ENCODE data around the gene SLFN13. TPM values are rescaled to one million over a fixed set of nuclear protein-coding genes. Genes with fewer than 3 reads are reported as not detected.

SLFN13 gene, protein sequence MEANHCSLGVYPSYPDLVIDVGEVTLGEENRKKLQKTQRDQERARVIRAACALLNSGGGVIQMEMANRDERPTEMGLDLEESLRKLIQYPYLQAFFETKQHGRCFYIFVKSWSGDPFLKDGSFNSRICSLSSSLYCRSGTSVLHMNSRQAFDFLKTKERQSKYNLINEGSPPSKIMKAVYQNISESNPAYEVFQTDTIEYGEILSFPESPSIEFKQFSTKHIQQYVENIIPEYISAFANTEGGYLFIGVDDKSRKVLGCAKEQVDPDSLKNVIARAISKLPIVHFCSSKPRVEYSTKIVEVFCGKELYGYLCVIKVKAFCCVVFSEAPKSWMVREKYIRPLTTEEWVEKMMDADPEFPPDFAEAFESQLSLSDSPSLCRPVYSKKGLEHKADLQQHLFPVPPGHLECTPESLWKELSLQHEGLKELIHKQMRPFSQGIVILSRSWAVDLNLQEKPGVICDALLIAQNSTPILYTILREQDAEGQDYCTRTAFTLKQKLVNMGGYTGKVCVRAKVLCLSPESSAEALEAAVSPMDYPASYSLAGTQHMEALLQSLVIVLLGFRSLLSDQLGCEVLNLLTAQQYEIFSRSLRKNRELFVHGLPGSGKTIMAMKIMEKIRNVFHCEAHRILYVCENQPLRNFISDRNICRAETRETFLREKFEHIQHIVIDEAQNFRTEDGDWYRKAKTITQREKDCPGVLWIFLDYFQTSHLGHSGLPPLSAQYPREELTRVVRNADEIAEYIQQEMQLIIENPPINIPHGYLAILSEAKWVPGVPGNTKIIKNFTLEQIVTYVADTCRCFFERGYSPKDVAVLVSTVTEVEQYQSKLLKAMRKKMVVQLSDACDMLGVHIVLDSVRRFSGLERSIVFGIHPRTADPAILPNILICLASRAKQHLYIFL
- total RNA-seq (10 to 100 TPM; 24.7 to 32.1 TPM), polyA plus RNA-seq (ENCODE audit: insufficient read length in 6 of 6) (10 to 100 TPM; 23.0 to 38.2 (median 28.2) TPM)
- long read RNA-seq, donor 1, full-length matches to known transcripts: 3 of 9 reads
- long read RNA-seq, donor 1, partial matches to known transcripts: 6 of 9 reads
- long read RNA-seq, donor 1, other reads (novel, unspliced or antisense): 0 of 9 reads
- long read RNA-seq, donor 2, full-length matches to known transcripts: 1 of 1 reads
- long read RNA-seq, donor 2, partial matches to known transcripts: 0 of 1 reads
- long read RNA-seq, donor 2, other reads (novel, unspliced or antisense): 0 of 1 reads
- long read RNA-seq, donor 3: 0 reads
- long read RNA-seq, donor 4, partial matches to known transcripts: 0 of 1 reads
- long read RNA-seq, donor 4, other reads (novel, unspliced or antisense): 0 of 1 reads
- long read RNA-seq, donor 5, partial matches to known transcripts: 0 of 2 reads
- long read RNA-seq, donor 5, other reads (novel, unspliced or antisense): 0 of 2 reads
- long read RNA-seq, donor 6, full-length matches to known transcripts: 1 of 1 reads
- long read RNA-seq, donor 6, partial matches to known transcripts: 0 of 1 reads
- long read RNA-seq, donor 6, other reads (novel, unspliced or antisense): 0 of 1 reads
- long read RNA-seq, donor 7, full-length matches to known transcripts: 2 of 2 reads
- long read RNA-seq, donor 7, partial matches to known transcripts: 0 of 2 reads
- long read RNA-seq, donor 7, other reads (novel, unspliced or antisense): 0 of 2 reads
- long read RNA-seq, donor 8: 0 reads
- long read RNA-seq, donor 9: 0 reads
- long read RNA-seq, donor 10: 0 reads
- long read RNA-seq, donor 11: 0 reads
- long read RNA-seq, donor 12, partial matches to known transcripts: 0 of 2 reads
- long read RNA-seq, donor 12, other reads (novel, unspliced or antisense): 0 of 2 reads

DNA sequence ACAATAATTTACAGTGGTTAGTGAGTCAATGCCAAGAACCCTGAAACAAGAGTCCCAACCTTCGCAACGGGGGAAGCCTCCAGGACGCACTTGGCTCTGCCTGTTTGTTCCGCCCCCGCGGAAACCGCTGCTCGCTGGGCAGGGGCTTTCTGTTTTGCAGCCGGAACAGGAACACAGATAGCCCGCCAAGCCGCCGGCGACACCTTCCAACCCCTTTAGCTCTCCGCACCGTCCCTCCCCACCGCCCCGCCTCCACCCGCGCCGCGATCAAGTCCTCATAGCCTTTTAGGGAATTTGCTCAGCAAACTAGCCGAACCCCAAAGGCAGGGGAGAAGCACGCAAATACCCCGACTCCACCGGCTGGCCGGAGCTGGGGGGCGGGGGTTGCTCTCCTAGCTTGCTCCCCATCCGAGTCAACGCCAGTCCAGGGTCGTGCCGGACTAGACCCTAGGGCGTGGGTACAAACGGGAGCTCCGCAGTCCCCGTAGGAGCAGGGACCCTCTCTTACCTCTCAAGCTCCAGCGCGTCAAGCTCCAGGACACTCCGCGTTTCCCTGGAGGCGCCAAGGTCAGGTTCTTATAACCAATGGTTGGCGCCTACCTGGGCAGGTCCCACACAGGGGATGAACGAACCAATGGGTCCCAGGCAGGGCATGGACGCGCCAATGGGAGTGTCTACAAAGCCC lies at the start of gene SLFN13:
Gene SLFN13, minus strand, starts transcription at position 553 of the 685 bp plus-strand sequence. CDS start 3,086 bp downstream, outside the sequence.
- peak; percentile 97 for ATAC-seq
- no peaks in the 10 kb centered on the region for H3K9me3 ChIP-seq
- H3K27ac ChIP-seq: peak within 1 kb of the TSS; percentile 55 to 70
- H3K4me3 ChIP-seq: peak within 1 kb of the TSS; percentile 50 to 56
- H3K27me3 ChIP-seq: peaks cover 7 to 28% of the 10 kb centered on the region in 2 donors
- H3K36me3 ChIP-seq: no peaks in the 10 kb centered on the region
- TF ChIP-seq, protein P1, sequence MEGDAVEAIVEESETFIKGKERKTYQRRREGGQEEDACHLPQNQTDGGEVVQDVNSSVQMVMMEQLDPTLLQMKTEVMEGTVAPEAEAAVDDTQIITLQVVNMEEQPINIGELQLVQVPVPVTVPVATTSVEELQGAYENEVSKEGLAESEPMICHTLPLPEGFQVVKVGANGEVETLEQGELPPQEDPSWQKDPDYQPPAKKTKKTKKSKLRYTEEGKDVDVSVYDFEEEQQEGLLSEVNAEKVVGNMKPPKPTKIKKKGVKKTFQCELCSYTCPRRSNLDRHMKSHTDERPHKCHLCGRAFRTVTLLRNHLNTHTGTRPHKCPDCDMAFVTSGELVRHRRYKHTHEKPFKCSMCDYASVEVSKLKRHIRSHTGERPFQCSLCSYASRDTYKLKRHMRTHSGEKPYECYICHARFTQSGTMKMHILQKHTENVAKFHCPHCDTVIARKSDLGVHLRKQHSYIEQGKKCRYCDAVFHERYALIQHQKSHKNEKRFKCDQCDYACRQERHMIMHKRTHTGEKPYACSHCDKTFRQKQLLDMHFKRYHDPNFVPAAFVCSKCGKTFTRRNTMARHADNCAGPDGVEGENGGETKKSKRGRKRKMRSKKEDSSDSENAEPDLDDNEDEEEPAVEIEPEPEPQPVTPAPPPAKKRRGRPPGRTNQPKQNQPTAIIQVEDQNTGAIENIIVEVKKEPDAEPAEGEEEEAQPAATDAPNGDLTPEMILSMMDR (IDR thresholded peaks at IDR 0.05): no peak
- H3K4me1 ChIP-seq: peaks cover 0 to 13% of the 10 kb centered on the region in 2 donors
- intact Hi-C loops (cut with DNase I): no loop called here
- DNase-seq: peak; percentile 48 to 95 (median 81)

DNA sequence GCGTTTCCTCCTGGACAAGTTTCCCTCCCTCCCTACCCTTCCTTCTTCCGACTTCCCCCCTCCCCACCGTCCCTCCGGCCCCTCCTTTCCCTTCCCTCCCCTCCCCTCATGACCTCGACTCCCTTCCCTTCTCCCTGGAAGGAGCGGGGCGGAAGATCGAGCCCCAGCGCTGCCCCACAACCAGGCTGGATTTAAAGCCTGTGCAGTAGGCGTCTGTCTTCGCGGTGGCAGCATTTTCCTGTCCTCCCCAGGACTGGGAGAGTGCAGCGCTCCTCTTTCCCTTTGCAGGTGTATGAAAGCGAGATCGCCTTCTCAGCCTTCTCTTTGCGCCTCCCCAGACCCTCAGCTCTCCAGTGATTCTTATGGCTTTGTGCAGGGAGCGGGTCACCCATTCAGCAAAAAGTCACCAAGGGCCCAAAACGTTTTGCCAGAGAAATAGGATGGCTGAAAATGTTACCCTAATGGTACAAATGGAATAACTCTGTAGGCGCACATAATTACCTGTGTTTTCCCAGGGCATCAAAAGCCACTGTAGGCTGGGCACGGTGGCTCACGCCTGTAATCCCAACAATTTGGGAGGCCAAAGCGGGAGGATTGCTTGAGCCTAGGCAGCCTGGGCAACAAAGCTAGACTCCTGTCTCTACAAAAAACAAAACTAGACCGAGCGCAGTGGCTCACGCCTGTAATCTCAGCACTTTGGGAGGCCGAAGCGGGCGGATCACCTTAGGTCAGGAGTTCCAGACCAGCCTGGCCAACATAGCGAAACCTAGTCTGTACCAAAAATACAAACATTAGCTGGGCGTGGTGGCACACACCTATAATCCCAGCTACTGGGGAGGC lies 48.1 kb upstream of the SLFN13 start:
- Histone ChIP-seq H3K4me3 (no peak overlapping the region), H3K27me3 (peaks cover 52 to 88% of the 10 kb centered on the region in 2 donors)
- TF ChIP-seq, protein P1 (IDR thresholded peaks at IDR 0.05): no peak

DNA sequence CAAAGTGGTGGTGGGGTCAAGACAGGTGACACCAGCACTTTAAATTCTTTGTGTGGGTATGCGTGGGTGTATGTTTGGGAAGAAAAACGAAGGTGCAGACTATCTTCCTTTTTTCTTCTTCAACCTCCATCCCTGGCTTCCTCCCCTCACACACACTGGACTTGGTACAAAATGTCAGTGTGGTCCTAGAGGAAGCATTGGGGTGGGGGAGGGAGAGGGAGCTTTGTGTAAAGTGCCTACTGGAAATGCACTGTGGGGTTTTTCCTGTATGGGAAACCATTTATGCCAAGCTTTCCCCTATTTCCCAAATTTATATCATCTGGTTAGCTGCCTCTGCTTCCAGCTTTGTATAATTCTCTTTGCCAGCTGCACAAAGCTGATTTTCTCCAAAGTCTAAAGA lies 44.5 kb upstream of the SLFN13 start:
- intact Hi-C loops (cut with DNase I): no loop called here
- Histone ChIP-seq H3K9me3 (no peaks in the 10 kb centered on the region), H3K27me3 (peaks cover 66 to 100% of the 10 kb centered on the region in 2 donors), H3K27ac (no peak overlapping the region), H3K36me3 (no peaks in the 10 kb centered on the region), H3K4me1 (peaks cover 0 to 17% of the 10 kb centered on the region in 2 donors), H3K4me3 (no peak overlapping the region)
- TF ChIP-seq, protein P1 (IDR thresholded peaks at IDR 0.05): no peak
- DNase-seq: no peak
- no peak for ATAC-seq

More for the DNA sequence above, 48.1 kb upstream of the SLFN13 start:
- Histone ChIP-seq H3K4me1 (peaks cover 0 to 5% of the 10 kb centered on the region in 2 donors), H3K27ac (no peak overlapping the region), H3K36me3 (no peaks in the 10 kb centered on the region), H3K9me3 (no peaks in the 10 kb centered on the region)
- DNase-seq (no peak), ATAC-seq (no peak)
- intact Hi-C loops (cut with DNase I): no loop called here

All from left lung (tissue), 14 donors.